Endothelial cell (in vitro differentiated cells): Measurements from ENCODE around the gene KBTBD8. TPM values are rescaled to one million over a fixed set of nuclear protein-coding genes. Genes with fewer than 3 reads are reported as not detected.

Experiments
- DNase-seq: peaks from one replicate; pipeline ENCODE4 v3.0.0; 2021; ENCODE audit warnings: low spot score
- H3K27ac Mint-ChIP-seq: one replicate; pipeline ENCODE4 v1.8.0; 2021; ENCODE audit warnings: mixed read lengths, inconsistent platforms; ENCODE audit not compliant: unreplicated experiment
- H3K27me3 Mint-ChIP-seq: one replicate; pipeline ENCODE4 v1.8.0; 2021; ENCODE audit warnings: mild to moderate bottlenecking, moderate library complexity, mixed read lengths, inconsistent platforms; ENCODE audit not compliant: unreplicated experiment
- H3K36me3 Mint-ChIP-seq: one replicate; pipeline ENCODE4 v1.8.0; 2021; ENCODE audit warnings: mild to moderate bottlenecking, low read depth, mixed read lengths, inconsistent platforms; ENCODE audit not compliant: unreplicated experiment
- H3K4me1 Mint-ChIP-seq: one replicate; pipeline ENCODE4 v1.8.0; 2021; ENCODE audit warnings: mild to moderate bottlenecking, mixed read lengths, inconsistent platforms; ENCODE audit not compliant: unreplicated experiment
- H3K4me3 Mint-ChIP-seq: one replicate; pipeline ENCODE4 v1.8.0; 2021; ENCODE audit warnings: mild to moderate bottlenecking, mixed read lengths, inconsistent platforms; ENCODE audit not compliant: unreplicated experiment
- H3K9me3 Mint-ChIP-seq: one replicate; pipeline ENCODE4 v1.8.0; 2021; ENCODE audit warnings: mixed read lengths, inconsistent platforms; ENCODE audit not compliant: unreplicated experiment
- total RNA-seq: library from RNA; stranded (reverse); fragmentation: NEBNext Ultra II Directional; extraction: Animal tissue kit (Norgen Biotek cat#: 25700); gene quantifications from one replicate; pipeline ENCODE4 v1.2.1, GENCODE V29; 2021; ENCODE audit not compliant: unreplicated experiment
- TF ChIP-seq, protein P1 (sequence below): fragments of 200-600 bp; sonication (generic); IDR thresholded peaks from one replicate; pipeline ENCODE4 v1.5.0; 2021; ENCODE audit warnings: antibody characterized with exemption; ENCODE audit not compliant: unreplicated experiment

Gene KBTBD8
- total RNA-seq, 1 donor from 2014 or later, result 6.3 TPM

DNA sequence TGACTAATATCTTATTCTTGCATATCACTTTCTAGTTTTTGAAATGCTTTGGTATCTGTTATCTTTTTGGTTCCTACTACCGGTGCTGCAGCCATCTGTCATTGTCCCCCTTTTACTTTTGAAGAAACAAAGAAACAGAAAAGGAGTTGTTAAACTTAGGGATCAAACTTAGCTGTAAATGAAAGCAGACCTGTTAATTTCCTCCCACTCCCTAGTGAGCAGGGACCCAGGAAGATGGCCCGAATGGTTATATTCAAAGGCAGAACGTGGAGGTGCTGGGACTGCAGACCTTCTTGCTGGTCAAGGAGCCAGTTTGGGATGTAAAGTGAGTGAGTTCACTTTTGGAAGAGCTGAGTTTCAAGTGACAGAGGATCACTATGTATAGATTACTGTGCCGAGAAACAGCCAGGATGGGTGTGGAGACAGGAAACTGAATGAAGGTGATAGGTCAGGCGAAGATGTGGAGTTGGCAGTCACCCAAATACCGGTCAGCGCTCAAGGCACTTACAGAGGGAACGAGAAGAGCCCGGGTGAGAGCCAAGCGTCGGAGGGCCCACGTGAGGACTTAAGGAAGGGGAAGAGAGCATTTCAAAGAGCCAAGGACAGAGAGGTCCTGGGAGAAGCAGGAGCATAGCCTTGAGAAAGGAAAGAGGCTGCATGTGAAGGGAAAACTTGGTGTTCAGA is 20.1 kb downstream of the KBTBD8 start:
- H3K4me3 Mint-ChIP-seq, result no peak overlapping the region
- TF ChIP-seq, protein P1, sequence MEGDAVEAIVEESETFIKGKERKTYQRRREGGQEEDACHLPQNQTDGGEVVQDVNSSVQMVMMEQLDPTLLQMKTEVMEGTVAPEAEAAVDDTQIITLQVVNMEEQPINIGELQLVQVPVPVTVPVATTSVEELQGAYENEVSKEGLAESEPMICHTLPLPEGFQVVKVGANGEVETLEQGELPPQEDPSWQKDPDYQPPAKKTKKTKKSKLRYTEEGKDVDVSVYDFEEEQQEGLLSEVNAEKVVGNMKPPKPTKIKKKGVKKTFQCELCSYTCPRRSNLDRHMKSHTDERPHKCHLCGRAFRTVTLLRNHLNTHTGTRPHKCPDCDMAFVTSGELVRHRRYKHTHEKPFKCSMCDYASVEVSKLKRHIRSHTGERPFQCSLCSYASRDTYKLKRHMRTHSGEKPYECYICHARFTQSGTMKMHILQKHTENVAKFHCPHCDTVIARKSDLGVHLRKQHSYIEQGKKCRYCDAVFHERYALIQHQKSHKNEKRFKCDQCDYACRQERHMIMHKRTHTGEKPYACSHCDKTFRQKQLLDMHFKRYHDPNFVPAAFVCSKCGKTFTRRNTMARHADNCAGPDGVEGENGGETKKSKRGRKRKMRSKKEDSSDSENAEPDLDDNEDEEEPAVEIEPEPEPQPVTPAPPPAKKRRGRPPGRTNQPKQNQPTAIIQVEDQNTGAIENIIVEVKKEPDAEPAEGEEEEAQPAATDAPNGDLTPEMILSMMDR, result no peak
- H3K27ac Mint-ChIP-seq, result no peak overlapping the region
- no peaks in the 10 kb centered on the region for H3K27me3 Mint-ChIP-seq
- no peak for DNase-seq
- H3K4me1 Mint-ChIP-seq, result peaks cover 4% of the 10 kb centered on the region
- no peaks in the 10 kb centered on the region for H3K36me3 Mint-ChIP-seq
- no peaks in the 10 kb centered on the region for H3K9me3 Mint-ChIP-seq

DNA sequence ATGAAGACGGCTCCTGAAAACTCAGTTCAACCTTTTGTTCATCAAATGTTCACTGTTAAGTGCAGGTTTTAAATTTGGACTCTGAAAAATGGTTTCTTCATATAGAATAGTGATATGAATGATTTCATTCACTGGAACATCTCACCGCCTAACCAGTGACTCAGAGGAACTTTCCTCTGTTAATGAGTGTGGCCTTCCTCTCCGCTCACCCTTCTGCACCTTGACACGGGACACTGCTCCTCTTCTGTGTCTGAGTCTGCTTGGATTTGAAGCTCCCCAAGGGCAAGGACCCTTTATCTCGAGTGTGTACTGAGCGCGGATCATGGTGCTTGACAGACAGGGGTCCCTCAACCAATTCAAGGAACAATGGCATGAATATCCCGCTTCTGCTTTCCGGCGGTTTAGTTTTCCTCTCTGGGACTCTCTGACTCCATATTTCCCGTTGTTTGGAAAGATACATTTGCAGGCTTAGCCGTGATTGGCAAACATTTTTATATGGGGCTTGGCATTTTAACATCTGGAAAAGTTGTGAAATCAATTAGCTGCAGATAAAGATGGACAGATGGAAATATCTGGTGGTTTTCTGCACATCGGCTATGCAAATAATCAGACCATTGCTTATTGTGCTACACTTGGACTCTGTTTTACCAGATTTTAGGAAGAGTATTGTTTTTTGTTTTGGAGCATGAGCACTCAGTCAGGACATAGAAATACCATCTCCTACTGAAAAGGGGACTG is 20.9 kb downstream of the KBTBD8 start:
- Mint-ChIP-seq H3K4me1 (peaks cover 4% of the 10 kb centered on the region), H3K4me3 (no peak overlapping the region), H3K27me3 (no peaks in the 10 kb centered on the region), H3K36me3 (no peaks in the 10 kb centered on the region), H3K27ac (no peak overlapping the region), H3K9me3 (no peaks in the 10 kb centered on the region)
- TF ChIP-seq, protein P1, result no peak
- DNase-seq, result no peak

DNA sequence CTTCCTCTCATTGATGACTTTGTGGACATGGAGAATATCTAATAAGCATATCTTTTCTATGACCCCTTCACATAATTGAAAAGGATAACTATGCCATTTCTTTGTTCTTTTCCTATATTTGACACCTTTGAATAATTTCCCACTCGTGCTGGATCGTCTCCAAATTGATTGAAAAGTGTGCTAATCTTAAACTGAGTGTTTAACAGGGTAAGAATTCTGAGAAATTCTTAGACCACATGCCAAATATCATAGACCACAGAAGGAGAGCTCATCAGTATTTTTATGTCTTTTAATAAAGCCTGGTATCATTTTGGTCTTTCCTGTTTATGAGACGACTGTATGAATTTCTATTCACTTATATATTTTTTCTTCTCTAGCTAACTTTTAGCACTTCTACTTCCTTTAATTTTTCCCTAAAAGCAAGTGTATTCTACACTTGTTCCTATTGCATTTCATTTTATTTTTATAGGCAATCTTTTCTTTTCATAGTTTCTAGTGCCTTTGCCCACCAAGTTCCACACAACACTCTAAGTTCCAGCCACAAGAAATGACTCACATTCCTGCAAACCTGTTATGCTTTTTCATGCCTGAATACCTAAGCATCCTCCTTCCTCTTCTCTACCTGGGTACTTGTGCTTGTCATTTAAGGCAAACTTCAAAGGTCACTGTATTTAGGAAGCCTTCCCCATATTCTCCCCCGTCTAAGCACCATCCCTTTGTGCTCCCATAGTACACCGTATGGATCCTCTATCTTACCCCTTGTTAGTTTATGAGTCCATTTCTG is 30.1 kb downstream of the KBTBD8 start:
- Mint-ChIP-seq H3K9me3 (no peaks in the 10 kb centered on the region), H3K4me1 (peaks cover 7% of the 10 kb centered on the region), H3K4me3 (no peak overlapping the region), H3K27me3 (no peaks in the 10 kb centered on the region), H3K27ac (no peak overlapping the region), H3K36me3 (no peaks in the 10 kb centered on the region)
- no peak for DNase-seq
- TF ChIP-seq, protein P1, result no peak

DNA sequence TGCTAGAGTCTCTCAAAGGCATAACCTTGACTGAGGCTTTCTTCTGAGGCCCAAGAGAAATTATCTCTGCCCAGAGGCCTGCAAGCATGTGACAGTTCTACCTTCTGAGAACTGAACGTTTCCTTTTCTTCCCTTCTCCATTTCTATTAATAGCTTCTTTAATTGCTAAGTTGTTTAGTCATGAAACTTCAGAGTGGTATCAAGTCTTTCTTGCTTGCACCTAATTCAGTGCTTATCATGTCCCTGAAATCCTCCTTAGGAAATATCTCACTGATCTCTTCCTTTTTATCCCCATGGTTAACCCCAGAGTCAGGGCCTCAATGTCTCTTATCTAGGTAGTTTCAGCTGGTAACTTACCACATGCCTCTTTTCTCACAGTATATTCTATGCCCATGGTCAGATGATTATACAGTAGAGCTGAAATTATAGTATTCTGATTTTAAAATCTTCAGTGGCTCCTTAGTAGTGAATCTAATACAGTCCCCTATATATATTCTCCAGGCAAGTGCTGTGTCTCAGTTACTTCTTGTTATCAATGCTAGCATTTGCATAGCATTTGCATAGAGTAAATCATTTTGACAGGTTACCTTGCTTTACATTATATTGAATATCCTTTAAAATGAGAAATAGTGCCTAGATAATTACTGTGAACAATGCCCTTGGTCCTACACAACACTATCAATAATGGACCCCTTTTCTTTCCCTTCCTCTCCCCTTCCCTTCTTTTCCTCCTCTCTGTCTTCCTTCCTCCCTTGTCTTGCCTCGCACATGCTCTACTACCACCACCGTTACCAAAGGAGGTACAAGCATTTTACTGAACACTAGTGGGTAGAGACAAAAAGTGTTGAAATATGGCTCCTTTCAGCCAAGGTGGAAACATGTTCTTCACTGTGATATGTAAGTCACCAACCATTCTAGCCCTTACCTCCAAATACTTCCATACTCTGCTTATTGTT is 33.0 kb downstream of the KBTBD8 start:
- no peaks in the 10 kb centered on the region for H3K27me3 Mint-ChIP-seq
- TF ChIP-seq, protein P1, result no peak
- H3K27ac Mint-ChIP-seq, result no peak overlapping the region
- H3K4me3 Mint-ChIP-seq, result no peak overlapping the region
- no peaks in the 10 kb centered on the region for H3K36me3 Mint-ChIP-seq
- no peaks in the 10 kb centered on the region for H3K9me3 Mint-ChIP-seq
- peaks cover 11% of the 10 kb centered on the region for H3K4me1 Mint-ChIP-seq
- no peak for DNase-seq
